HG03039 (cell line): ENCODE results near the gene SLC35B1.
A peak's percentile ranks its signal among the peaks of the same experiment; 100 is the strongest.

Experiments
- ATAC-seq: cut with Tn5 transposase; IDR thresholded peaks from one replicate; pipeline ENCODE4 v1.9.1; 2021; ENCODE audit warnings: mild to moderate bottlenecking, moderate library complexity; ENCODE audit not compliant: unreplicated experiment

The SLC35B1 gene

DNA sequence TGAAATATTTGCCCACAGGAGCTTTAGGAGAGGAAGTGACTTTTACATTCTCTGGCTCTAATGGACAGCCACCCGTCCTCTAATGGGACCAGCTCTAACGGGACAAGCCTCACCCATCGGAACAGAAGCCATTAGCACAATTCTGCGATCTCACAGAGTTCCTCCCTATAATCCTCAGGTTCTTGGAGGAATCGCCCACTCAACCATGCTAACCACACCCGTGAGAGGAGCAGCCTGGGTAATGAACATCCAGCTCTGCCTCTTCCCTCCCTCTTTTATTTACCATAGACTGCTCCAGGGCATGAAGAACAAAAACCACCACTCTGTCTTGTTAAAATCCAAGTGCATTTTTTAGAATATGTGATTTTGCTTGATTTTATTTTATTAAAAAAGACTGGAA, 6.8 kb downstream of the SLC35B1 start:
- no peak for ATAC-seq

DNA sequence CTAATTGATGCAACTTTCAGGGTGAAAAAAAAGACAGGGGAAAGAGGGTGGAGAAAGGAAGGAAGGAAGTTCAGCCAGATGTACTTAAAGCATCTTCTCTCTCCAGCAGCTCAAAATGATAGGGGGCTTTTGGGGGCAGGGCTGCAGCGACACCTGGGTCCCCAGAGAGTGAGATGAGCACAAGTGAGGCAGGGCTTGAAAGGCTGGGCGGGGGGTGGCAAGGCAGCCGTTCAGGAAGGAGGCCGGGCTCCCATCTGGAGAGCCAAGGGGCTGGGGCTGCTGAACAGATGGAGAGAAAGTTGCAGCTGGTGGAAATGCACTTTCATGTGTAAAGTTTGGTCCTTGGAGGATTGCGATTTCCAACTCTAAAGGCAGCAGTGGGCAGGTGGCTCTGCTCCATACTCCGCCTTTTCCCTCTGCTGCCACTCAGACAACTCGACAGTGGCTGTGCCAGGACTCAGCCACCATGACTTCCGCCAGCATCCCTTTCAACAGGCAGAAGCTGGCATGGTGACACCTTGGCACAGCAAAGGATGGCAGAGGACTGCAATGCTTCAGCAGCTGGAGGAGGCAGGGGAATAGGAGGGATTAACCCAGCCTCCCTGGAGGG, 7.7 kb downstream of the SLC35B1 start:
- ATAC-seq: no peak

DNA sequence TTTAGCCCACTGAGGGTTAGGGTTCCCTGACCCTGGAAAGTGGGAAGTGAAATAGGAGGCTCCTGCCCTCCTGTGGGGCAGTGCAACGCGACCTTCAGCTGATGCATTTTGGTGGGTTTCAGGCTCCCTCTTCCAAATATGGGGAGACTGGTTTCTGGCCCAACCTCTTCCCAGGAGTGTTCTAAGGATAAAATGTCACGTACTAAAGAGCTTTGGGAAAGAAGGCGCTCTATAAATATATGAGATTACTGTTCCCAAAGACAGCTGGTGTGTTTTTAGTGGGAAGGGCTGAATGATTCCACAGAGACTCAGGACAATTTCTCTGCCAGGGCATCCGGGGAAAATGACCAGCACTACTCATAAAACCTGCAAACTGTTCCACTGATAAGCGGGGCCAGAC, 9.8 kb downstream of the SLC35B1 start:
- no peak for ATAC-seq

DNA sequence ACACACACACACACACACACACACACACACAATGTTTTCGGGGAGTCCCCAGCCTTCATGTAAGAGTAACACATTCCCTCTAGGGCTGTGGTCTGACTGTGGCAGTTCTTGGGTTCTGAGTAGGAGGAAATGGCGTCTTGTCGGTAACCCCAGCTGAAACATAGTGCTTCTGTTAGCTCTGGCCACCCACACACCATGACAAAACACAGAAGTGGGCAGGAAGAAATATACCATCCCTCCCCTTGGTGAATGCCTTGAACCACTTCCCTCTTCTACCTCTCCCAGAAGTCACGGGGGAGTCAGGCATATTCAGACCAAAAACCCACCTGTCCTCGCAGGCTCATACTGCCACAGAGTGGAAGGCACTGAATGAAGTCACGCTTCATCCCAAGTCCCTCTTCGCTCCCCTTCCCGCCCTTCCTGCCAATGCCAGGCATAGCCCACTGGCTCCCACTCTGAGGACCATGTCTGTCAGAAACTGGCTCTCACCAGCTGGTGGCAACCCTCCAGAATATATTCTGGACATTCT, 11.5 kb downstream of the SLC35B1 start:
- no peak for ATAC-seq

DNA sequence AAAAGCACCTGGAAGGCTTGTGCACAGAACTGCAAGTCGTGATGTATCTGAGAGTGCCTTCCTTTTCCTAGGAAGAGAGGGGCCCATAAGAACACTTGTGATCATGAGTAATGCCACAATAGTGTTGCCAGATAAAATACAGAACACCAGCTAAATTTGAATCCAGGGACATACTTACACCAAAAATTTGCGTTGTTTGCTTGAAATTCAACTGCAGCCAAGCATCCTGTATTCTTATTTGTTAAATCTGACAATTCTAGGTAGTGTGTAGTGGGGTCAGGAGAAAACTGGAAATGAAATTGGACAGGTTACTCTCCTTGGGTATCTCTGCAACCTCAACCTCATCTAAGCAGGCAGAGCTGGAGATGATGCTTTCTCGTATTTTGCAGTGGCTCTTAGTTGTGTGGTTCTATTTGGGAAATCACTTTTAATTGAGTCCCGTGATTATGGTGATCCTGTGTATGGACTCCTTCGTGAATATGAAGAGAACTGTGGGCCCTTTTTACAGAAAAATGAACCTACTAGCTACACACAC, 12.0 kb downstream of the SLC35B1 start:
- ATAC-seq: no peak

DNA sequence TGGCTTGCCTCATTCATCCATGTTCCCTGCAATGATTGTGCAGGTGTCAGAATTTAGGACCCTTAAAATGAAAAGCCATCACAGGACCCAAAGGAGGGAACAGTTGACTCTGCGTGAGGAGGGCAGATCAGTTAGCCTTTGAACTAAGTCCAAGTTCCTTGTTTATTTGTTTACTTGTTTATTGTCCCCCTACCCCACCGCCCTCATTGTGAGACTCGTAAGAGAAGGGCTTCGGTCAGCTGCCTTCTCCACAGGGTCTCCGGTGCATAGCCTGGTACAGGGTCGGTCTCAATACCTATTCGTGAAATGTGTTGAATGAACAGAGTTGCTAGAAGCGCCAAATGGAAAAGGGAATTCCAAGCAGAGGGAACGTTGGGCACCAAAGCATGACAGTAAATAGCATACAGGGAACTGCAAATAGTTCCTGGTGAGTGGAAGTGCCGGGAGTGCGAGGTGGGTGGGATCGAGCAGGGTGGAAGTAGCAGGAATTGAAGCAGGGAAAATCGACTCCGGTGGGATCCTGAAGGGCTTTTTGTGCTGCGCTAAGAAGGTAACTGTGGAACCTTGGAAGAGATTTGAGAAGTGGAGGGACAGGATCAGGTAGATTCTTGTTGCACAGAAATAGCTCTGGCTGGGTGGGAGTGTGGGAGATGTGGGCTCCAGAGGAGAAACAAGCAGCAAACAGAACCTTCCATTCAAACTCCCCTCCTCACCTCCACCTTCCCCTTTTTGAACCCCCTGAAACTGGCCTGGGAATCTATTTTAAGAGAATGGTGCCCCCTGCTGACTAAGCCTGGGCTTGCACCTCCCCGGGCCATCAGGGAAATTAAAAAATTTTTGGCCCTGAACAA, 12.7 kb downstream of the SLC35B1 start:
- ATAC-seq: no peak

DNA sequence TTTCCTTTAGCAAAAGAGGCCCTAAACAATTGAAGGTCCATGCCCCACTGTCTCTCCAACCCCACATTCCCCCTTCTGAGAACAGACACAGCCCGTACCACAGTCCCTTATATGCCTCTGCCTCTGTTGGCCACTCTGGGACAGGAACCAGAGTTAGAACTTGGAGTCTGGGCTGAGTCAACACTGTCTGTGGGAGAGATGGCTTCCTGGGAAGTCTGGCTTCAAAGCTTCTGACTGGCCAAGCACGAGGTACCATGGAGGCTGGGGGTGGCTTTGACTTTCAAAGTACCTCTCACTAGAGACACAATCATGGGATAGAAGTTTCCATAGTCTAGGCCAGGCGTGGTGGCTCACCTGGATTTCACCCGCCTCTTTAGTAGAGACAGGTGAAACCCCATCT, 15.0 kb downstream of the SLC35B1 start:
- ATAC-seq: no peak

DNA sequence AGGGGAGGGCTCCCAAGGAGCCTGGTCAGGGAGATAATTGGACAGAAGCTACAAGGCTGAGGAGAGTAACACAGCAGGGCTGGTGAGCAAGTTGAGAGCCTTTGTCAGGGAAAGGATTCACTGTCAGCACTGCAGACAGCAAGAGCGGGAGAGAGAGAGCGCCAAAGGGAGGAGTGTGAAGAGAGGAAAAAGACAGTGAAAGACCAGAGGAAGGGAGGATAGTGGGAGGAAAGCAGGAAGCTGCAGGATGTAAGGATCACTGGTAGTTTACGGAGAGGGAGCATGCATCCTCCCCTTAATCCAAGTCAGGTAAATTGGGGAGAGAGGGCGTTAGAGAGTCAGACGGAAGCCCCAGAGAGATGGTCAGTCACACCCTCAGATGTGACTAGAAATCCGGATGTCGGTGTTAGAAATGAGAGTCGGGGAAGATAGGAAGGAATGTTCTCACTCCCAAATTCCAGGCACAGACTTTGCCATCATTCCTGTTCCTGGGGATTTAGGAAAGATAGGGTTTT, 16.0 kb downstream of the SLC35B1 start:
- no peak for ATAC-seq

DNA sequence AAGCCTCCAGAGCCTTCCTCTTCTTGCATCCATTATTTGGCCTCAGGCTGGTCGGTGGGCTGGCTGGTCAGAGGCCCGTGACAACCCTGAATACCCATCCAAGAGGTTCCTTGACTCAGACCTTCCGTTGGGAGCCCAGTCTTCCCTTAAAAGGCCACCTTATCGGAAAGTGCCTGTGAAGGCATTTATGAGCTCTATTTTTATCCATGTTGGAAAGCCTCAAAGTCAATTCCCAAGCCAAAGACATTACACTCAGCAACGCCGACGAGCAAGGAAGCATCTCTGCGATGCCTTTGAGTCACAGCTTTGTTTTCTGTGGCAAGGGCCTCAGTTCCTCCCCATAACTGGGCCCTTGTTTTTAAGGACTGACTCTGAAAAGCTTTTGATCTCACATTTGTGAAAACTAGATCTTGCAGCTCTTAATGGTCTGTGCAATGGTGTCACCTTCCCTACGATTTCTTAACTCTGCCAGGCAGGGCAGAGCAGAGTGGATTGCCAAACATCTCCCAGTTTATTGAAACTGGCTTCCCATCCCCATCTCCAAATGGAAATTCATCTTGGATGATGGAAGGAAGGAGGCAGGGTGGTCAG, 16.6 kb downstream of the SLC35B1 start:
- ATAC-seq: no peak

DNA sequence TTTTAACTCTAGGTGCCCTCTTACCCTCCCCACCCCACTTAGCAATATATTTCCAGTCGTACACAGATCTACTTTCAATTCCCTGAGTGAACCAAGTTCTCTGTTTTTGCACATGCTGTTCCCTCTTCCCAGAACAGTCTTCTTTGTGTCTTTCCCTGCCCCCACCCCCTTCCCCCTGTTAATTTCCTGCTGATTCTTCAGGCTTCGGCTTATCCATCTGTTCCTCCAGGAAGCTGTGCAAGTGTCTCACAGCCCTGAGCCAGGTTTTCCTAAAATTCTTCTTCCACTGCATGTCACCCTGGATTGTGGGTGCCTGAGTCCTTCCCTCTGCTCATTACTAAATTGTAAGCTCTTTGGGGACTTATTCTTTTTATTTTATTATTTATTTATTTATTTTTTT, 17.5 kb downstream of the SLC35B1 start:
- no peak for ATAC-seq

DNA sequence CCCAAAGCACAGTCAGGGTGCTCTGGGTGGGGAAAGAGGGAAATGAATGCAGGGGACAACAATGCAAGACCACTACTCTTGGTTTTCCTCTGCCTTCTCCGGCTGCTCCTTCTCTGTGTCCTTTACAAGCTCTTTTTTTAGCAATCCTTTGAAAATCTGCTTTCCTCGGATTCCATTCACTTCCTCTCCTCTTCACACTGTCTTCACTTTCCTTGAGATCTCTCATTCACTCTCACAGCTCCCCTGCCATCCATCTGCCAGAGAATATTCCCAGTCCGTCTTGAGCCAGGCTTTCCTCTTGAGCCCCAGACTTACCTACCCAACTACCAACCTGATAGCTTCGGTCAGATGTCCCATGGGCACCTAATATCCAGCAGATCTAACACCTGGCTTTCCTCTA, 18.9 kb downstream of the SLC35B1 start:
- no peak for ATAC-seq

DNA sequence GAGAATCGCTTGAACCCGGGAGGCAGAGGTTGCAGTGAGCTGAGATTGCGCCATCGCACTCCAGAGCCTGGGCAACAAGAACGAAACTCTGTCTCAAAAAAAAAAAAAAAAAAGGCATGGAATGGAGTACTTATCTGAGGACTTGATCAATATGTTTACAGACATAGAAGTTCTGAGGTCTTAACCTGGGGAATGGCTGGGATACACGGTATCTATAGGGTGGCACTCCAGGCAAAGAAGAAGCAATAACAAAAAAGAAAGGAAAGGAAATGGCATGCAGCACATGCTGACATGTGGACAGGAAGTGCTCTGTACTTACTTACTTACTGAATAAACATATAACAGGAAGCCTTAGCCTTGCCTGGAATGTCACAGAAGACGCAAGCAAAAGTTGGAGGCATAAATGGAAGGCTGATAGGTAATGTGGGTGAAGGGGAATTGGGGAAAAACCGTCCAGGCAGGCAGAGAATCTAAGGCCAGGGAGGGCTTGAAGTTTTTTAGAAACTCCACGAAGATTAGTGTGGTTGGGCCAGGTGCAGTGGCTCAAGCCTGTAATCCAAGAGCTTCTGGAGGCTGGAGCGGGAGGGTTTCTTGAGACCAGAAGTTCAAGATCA, 19.8 kb downstream of the SLC35B1 start:
- no peak for ATAC-seq

DNA sequence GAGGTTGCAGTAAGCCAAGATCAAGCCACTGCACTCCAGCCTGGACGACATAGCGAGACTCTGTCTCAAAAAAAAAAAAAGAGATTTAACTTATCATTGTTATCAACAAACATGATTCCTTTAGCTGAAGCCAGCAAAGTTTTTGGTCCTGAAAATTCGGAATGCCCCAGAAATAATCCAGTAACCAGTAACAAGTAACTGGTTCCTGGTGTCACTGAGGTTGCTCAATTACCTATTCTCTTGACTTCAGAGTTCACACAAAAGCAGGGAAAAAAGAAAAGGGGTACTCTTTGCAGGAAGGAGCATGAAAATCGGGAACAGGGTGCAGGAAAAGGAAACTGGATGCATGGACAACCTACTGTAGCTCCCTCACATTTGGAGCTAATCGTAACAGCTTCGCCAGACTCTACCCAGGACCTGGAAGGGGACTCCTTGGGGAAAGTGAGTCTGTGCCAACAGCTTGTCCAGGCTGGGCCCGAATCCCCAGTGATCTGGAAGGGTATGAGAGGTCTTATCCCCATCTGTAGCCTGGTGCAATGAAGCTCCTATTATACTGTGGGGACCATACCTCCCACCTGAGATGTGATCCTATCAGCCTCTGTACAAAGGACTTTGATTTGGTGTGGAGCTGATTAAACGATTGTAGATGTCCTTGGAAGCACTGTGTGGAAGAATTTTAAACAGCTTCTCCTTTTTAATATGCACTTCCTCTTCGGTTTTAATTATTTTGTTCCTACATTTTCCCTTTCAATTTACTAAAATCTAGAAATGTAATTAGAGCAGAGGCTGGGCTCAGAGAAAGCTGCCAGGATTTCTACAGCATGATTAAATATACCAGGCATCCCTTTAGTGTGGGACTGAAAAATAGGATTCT, 26.4 kb downstream of the SLC35B1 start:
- no peak for ATAC-seq

DNA sequence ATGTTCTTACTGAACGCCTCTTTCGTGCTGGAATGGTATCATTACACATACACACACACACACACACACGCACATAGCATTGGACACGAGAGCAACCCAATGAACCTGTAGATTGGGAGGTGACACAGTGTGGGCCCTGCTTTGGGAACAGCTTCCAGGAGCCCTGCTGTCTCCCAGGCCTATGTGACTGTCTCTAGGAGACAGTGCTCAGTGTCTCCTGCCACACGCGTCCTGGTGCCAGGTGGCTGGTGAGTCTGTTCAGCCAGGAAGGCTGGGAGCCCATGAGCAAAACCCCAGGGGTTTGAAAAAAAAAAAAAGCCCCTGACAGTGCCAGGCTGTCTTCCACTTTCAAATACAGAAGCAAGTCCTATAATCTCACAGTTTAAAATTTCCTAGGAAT, 27.4 kb downstream of the SLC35B1 start:
- ATAC-seq: no peak

DNA sequence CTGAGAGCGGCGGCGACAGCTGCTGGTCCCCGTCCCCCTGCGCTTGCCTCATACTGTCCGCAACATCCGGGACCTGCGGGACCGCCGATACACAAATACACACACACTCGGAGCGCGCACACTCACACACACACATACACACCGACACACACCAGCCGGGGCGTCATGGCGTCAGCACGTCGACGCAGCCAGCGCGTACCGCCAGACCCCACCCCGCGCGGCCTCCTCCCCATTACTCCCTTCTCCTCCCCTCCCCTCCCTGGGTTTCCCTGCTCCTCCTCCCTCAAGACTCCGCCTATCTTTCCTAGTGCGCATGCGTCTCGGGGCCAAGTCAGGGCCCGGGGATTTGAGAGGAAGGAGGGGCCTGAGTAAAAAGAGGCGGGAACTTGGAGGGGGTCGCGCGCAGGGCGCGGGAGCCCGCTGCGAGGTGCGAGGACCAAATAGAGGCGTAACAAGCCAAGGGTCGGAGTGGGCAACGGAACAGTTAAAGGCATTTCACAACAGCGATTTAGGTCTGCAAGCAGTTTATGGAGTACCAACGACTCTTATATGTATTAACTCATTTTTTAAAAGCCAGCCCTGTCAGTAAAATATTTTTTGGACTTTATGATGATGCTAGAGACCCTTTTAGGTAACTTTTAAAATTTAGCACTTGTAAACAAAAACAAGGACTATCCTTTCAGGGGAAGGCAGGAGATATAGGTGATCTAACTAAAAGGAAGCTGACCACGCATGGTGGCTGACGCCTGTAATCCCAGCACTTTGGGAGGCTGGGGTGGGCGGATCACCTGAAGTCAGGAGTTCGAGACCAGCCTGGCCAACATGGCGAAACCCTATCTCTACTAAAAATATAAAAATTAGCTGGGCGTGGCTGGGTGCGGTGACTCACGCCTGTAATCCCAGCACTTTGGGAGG, 29.6 kb downstream of the SLC35B1 start, which contains the start of gene SPOP:
Gene SPOP (minus strand): TSS at position 165 of the 915 bp plus-strand sequence. CDS start 55,287 bp downstream, outside the sequence.
- peak; percentile 80 for ATAC-seq

DNA sequence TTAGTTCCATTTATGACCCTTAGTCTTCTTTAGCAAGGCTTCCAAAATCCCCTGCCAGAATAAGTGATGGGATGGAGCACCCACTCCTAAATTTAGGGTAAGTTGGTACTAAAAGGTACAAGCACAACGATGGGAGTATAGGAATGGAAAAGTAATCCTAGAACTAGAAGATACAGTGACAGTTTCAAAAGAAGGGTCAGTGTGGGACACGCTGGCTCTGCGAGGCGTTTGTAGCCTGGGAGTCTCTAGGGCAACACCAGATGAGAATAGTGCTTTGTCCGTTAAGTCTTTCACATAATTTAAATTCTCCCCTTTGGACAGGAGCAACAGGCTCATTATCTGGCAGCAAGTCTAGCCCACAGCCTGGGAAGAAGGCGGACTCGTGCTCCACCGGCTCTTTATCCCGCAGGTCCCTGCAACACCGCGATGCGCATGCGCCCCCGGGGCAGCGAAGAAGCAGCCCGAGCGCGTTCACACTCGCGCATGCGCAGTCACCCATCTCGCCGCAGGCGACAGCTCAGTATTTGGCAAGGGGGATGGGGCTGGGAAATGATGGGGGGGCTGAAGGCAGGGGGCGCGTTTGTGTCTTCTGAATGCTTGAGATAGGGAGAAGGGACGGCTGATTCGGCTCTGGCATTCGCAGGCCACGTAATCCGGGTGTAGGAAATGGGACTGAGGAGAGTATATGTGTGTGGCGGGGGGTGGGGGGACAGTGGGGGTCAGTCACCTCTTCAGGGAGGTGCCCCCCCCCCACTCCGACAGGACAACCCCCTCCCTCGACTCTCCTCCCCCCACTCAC, 30.4 kb downstream of the SLC35B1 start:
- peak; percentile 46 for ATAC-seq

DNA sequence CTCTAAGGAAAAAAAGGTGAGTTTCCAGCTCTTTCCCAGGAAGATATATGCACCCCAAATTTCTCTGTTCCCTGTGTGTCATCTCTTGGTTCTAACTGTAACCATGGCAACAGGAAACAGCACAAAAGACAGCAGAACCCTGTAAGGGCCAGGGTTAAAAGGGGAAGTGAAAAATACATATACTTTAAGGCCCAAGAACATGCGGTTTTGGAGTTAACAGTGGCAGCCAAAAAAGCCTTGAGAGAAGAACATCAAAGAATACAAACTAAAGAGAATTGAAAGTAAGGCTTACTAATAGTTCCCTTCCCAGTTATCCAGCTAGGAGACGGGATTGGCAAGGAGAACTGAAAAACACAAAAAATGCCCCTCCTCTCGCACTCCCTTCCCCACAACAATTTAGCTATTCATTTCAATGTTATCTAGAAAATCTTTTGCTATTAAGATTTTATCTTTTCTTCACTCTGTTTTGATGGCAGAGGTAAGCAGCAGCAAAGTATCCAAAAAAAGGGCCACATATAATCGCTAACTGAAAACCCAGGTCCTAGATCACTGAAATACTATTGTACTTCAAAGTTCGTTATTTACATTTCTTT, 31.4 kb downstream of the SLC35B1 start:
- peak; percentile 51 for ATAC-seq

DNA sequence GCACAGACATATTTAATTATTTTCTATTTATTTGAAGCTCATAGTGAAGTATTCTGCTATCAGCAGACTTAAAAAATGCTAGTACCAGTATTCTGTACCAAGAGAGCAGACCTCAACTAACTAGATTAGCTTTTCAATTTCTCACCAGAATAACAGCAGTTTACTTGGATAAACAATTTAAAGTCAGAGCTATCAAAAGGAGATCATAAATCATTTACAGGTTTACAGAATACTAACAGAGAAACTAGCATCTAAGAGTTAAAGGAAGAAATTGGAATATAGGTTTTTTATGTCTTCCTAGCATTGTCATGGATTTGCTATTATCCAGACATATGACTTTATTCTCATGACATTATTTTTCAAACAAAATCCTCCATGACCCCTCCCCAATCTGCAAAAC, 33.3 kb downstream of the SLC35B1 start:
- ATAC-seq: no peak
